ENCODE measurements around the gene UBL7.
"Not testable (repeated sequence)": the region's sequence is repeated elsewhere in the genome, so short reads cannot be mapped to it uniquely, and the experiment has no call there.

UBL7 gene

GRCh38 chr15:74459798-74460197 is 1.2 kb downstream of the UBL7 start:
- not testable (repeated sequence) for H3K36me3 ChIP-seq (ENCODE audit: control insufficient read depth, insufficient read depth, low read length); H3K4me3 ChIP-seq (ENCODE audit: low read length); H3K27me3 ChIP-seq (ENCODE audit: control insufficient read depth, insufficient read depth, low read length); H3K9ac ChIP-seq (ENCODE audit: low read length); H3K9me3 ChIP-seq (ENCODE audit: control insufficient read depth, low read length); H3K4me1 ChIP-seq (ENCODE audit: control insufficient read depth, insufficient read depth, low read length)

- no peaks in the 10 kb centered on the region for H3K27me3 ChIP-seq (ENCODE audit: control insufficient read depth, insufficient read depth, low read length)
- H3K4me1 ChIP-seq (ENCODE audit: control insufficient read depth, insufficient read depth, low read length) = peaks cover 5% of the 10 kb centered on the region
- no peaks in the 10 kb centered on the region for H3K9me3 ChIP-seq (ENCODE audit: control insufficient read depth, low read length)
- H3K9ac ChIP-seq (ENCODE audit: low read length) = no peak overlapping the region
- no peaks in the 10 kb centered on the region for H3K36me3 ChIP-seq (ENCODE audit: control insufficient read depth, insufficient read depth, low read length)
- H3K4me3 ChIP-seq (ENCODE audit: low read length) = no peak overlapping the region
These were observed 2.5 kb downstream of the UBL7 start for GRCh38 chr15:74458473-74458872.

- H3K27me3 ChIP-seq (ENCODE audit: control insufficient read depth, insufficient read depth, low read length); H3K36me3 ChIP-seq (ENCODE audit: control insufficient read depth, insufficient read depth, low read length); H3K9me3 ChIP-seq (ENCODE audit: control insufficient read depth, low read length); H3K9ac ChIP-seq (ENCODE audit: low read length); H3K4me1 ChIP-seq (ENCODE audit: control insufficient read depth, insufficient read depth, low read length); H3K4me3 ChIP-seq (ENCODE audit: low read length): not testable (repeated sequence)
These were observed 3.9 kb downstream of the UBL7 start for GRCh38 chr15:74457036-74457435.

- H3K36me3 ChIP-seq (ENCODE audit: control insufficient read depth, insufficient read depth, low read length) = peaks cover 11% of the 10 kb centered on the region
- no peak overlapping the region for H3K9ac ChIP-seq (ENCODE audit: low read length)
- no peaks in the 10 kb centered on the region for H3K4me1 ChIP-seq (ENCODE audit: control insufficient read depth, insufficient read depth, low read length)
- no peaks in the 10 kb centered on the region for H3K9me3 ChIP-seq (ENCODE audit: control insufficient read depth, low read length)
- H3K27me3 ChIP-seq (ENCODE audit: control insufficient read depth, insufficient read depth, low read length) = no peaks in the 10 kb centered on the region
- H3K4me3 ChIP-seq (ENCODE audit: low read length) = no peak overlapping the region
These were observed 6.0 kb downstream of the UBL7 start for GRCh38 chr15:74454764-74455500.

GRCh38 chr15:74453925-74454763 is 6.8 kb downstream of the UBL7 start:
- Histone ChIP-seq H3K4me1 (ENCODE audit: control insufficient read depth, insufficient read depth, low read length) (no peaks in the 10 kb centered on the region), H3K36me3 (ENCODE audit: control insufficient read depth, insufficient read depth, low read length) (peaks cover 15% of the 10 kb centered on the region), H3K9ac (ENCODE audit: low read length) (no peak overlapping the region), H3K27me3 (ENCODE audit: control insufficient read depth, insufficient read depth, low read length) (no peaks in the 10 kb centered on the region), H3K9me3 (ENCODE audit: control insufficient read depth, low read length) (no peaks in the 10 kb centered on the region), H3K4me3 (ENCODE audit: low read length) (no peak overlapping the region)

- H3K36me3 ChIP-seq (ENCODE audit: control insufficient read depth, insufficient read depth, low read length) = peaks cover 19% of the 10 kb centered on the region
- H3K27me3 ChIP-seq (ENCODE audit: control insufficient read depth, insufficient read depth, low read length) = no peaks in the 10 kb centered on the region
- no peaks in the 10 kb centered on the region for H3K9me3 ChIP-seq (ENCODE audit: control insufficient read depth, low read length)
- H3K4me1 ChIP-seq (ENCODE audit: control insufficient read depth, insufficient read depth, low read length) = no peaks in the 10 kb centered on the region
- no peak overlapping the region for H3K4me3 ChIP-seq (ENCODE audit: low read length)
- no peak overlapping the region for H3K9ac ChIP-seq (ENCODE audit: low read length)
These were observed 8.8 kb downstream of the UBL7 start for GRCh38 chr15:74451861-74452835.

- H3K27me3 ChIP-seq (ENCODE audit: control insufficient read depth, insufficient read depth, low read length) = no peaks in the 10 kb centered on the region
- no peaks in the 10 kb centered on the region for H3K4me1 ChIP-seq (ENCODE audit: control insufficient read depth, insufficient read depth, low read length)
- H3K4me3 ChIP-seq (ENCODE audit: low read length) = no peak overlapping the region
- H3K36me3 ChIP-seq (ENCODE audit: control insufficient read depth, insufficient read depth, low read length) = peaks cover 19% of the 10 kb centered on the region
- H3K9ac ChIP-seq (ENCODE audit: low read length) = no peak overlapping the region
- H3K9me3 ChIP-seq (ENCODE audit: control insufficient read depth, low read length) = no peaks in the 10 kb centered on the region
These were observed 9.6 kb downstream of the UBL7 start for GRCh38 chr15:74451322-74451721.

- H3K4me1 ChIP-seq (ENCODE audit: control insufficient read depth, insufficient read depth, low read length) = no peaks in the 10 kb centered on the region
- no peak overlapping the region for H3K9ac ChIP-seq (ENCODE audit: low read length)
- no peaks in the 10 kb centered on the region for H3K9me3 ChIP-seq (ENCODE audit: control insufficient read depth, low read length)
- peaks cover 19% of the 10 kb centered on the region for H3K36me3 ChIP-seq (ENCODE audit: control insufficient read depth, insufficient read depth, low read length)
- H3K27me3 ChIP-seq (ENCODE audit: control insufficient read depth, insufficient read depth, low read length) = no peaks in the 10 kb centered on the region
- H3K4me3 ChIP-seq (ENCODE audit: low read length) = no peak overlapping the region
These were observed 11.2 kb downstream of the UBL7 start for GRCh38 chr15:74449643-74450205.

- no peak overlapping the region for H3K9ac ChIP-seq (ENCODE audit: low read length)
- no peaks in the 10 kb centered on the region for H3K9me3 ChIP-seq (ENCODE audit: control insufficient read depth, low read length)
- no peaks in the 10 kb centered on the region for H3K27me3 ChIP-seq (ENCODE audit: control insufficient read depth, insufficient read depth, low read length)
- H3K36me3 ChIP-seq (ENCODE audit: control insufficient read depth, insufficient read depth, low read length) = peaks cover 19% of the 10 kb centered on the region
- no peaks in the 10 kb centered on the region for H3K4me1 ChIP-seq (ENCODE audit: control insufficient read depth, insufficient read depth, low read length)
- no peak overlapping the region for H3K4me3 ChIP-seq (ENCODE audit: low read length)
These were observed 11.9 kb downstream of the UBL7 start for GRCh38 chr15:74449095-74449494.

- Histone ChIP-seq H3K27me3 (ENCODE audit: control insufficient read depth, insufficient read depth, low read length) (peaks cover 6% of the 10 kb centered on the region), H3K4me1 (ENCODE audit: control insufficient read depth, insufficient read depth, low read length) (peaks cover 4% of the 10 kb centered on the region), H3K36me3 (ENCODE audit: control insufficient read depth, insufficient read depth, low read length) (peaks cover 11% of the 10 kb centered on the region), H3K9ac (ENCODE audit: low read length) (no peak overlapping the region), H3K4me3 (ENCODE audit: low read length) (no peak overlapping the region), H3K9me3 (ENCODE audit: control insufficient read depth, low read length) (no peaks in the 10 kb centered on the region)
These were observed 14.9 kb downstream of the UBL7 start for GRCh38 chr15:74445816-74446763.

All from mucosa of stomach (tissue), 1 donor.